Right renal cortex interstitium (tissue), 3 donors: ENCODE measurements around the gene CXCL1. TPM values are rescaled to one million over a fixed set of nuclear protein-coding genes. Genes with fewer than 3 reads are reported as not detected.
"Not testable (repeated sequence)": the region's sequence is repeated elsewhere in the genome, so short reads cannot be mapped to it uniquely, and the experiment has no call there.

ENCODE experiments used
- DNase-seq, 3 donors: peaks; one replicate each; pipeline ENCODE4 v3.0.0-alpha.2; 2013; ENCODE audit warnings: low read depth in 3 of 3, low spot score in 2 of 3
- polyA plus RNA-seq, 3 donors: library from polyadenylated mRNA; unstranded; fragments of 120-200 nt; gene quantifications; one replicate each; pipeline ENCODE4 v1.2.1, GENCODE V29; 2013; ENCODE audit not compliant: insufficient read length in 3 of 3

CXCL1 gene
- polyA plus RNA-seq, 3 donors = 0.50 to 0.71 (median 0.67) TPM

- DNase-seq = no peak
Measured at GRCh38 chr4:73872316-73873108, 3.3 kb downstream of the CXCL1 start.

GRCh38 chr4:73874386-73874785 lies 5.2 kb downstream of the CXCL1 start:
- DNase-seq = no peak

DNA sequence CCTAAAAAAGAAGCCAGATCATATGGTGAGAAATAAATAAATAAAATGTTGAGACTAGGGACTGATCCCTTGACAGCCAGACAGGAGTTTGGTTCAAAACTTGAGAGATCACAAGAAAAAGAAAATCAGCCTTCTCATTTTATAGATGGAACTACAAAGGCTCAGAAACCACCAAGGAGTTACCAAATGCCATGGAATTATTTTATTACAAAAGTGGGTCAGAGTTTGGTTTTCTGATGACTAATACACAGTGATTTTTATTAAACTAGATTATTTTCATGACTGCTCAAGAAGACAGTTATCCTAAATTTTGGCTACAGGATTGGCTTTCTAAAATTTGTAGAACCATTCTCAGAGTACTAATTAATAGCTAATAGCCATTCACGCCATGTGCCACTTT lies 6.2 kb downstream of the CXCL1 start:
- no peak for DNase-seq

DNA sequence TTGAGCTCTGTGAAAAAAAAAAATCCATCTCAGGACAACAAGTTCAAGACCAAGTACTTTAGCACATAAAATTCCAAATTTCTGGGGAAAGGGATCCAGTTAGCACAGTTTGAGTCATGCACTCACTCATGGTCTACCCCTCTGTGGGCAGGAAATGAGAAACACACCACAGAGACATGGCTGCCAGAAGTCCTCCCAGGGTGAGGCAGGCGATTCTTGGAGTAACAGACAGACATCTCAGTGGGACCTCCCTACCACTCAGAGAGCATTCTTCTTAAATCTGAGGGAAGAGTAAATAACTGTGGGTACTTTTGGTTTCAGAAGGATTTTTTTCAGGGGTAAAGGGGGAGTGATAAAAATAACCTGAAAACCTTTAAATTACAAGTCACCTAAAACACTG lies 14.1 kb downstream of the CXCL1 start:
- DNase-seq = no peak

DNA sequence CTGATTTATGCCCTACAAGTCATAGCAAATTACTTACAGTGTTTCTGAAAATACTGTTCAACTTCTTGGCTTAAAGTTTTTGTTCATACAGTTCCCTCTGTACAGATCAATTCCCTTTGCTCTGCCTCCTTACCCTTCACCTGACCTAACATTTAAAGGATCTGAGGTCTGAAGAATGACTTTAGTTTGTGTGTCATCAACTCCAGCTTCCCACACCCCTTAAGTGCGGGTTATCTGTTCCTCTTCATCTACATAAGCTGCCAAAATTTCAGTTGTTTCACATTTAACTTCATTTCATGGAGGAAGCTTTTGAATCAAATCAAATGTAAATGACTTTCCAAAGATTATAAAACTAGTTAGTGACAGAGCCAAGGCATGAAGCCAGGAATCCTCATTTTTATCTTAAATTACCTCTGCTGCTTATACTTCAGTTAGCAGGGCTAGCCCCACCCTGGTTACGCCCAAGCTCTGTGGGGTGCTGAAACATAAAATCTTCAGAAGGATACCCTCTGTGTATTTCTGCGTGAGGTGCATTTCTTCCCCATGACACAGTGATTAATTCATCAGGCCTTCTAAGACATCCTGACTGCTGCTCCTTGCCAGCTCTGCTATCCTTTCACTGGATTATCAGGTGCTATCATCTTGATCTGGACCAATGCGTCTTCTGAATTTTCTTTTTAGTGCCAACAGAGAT lies 16.5 kb downstream of the CXCL1 start:
- no peak for DNase-seq

GRCh38 chr4:73891326-73891725 lies 22.1 kb downstream of the CXCL1 start:
- no peak for DNase-seq

DNA sequence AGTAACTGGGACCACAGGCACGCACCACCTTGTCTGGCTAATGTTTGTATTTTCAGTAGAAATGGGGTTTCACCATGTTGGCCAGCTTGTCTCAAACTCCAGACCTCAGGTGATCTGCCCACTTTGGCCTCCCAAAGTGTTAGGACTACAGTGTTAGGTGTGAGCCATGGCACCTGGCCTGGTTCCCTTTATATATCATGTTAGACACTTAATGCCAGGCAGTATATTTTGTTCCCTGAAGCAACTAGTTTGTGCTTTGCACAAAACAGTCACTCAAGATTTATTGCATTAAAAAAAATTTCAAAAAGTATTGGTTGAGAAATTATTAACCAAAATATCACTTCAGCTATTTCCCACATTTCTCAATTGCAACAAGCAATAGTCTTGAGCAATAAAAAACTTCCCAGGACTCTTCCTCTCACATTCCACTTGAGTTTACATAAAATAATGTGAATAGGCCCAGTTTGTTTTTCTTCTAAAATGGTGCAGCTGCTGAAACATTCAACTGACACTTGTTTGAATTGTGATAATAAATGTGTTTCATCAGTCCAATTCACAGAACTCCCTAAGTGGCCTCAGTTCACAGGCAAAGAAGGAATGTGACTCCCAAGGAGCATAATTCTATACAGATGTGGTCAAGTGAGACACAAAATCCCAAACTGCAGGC lies 22.7 kb downstream of the CXCL1 start:
- no peak for DNase-seq

DNA sequence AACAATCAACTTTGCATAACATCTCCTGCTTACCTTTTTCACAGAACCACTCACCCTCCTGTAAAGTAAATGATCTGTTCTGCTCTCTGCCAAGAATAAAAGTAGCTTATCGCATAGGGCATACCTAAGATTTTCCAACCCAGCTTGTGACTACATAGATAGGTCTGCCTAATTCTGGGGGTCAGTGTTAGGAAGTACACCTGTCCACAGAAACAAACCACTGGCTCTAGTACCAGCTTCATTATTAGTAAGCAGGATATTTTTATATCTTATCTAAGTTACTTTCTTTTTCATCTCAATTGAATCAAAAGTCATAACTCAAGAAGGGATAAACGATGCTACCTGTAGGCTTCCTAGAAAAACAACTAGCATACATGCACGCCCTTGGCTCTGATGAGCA lies 23.8 kb downstream of the CXCL1 start:
- DNase-seq = no peak

DNA sequence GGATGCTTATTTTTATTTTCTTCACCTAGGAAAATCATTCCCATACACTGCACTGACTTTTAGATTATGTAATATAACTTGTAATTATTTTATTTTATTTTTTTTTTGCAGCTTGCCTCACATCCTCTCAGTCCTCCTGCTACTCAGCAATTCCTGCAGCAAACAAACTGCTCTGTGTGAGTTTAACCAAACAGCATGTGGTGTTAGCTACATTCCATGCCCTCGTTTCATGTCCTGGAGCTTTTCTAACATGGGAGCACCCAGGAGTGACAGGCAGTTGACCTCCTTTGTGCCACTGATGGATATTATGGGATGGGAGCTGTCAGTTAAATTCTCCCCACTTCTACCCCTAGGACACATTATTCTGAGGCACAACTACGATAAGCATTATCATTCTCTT lies 24.8 kb downstream of the CXCL1 start:
- DNase-seq = no peak

DNA sequence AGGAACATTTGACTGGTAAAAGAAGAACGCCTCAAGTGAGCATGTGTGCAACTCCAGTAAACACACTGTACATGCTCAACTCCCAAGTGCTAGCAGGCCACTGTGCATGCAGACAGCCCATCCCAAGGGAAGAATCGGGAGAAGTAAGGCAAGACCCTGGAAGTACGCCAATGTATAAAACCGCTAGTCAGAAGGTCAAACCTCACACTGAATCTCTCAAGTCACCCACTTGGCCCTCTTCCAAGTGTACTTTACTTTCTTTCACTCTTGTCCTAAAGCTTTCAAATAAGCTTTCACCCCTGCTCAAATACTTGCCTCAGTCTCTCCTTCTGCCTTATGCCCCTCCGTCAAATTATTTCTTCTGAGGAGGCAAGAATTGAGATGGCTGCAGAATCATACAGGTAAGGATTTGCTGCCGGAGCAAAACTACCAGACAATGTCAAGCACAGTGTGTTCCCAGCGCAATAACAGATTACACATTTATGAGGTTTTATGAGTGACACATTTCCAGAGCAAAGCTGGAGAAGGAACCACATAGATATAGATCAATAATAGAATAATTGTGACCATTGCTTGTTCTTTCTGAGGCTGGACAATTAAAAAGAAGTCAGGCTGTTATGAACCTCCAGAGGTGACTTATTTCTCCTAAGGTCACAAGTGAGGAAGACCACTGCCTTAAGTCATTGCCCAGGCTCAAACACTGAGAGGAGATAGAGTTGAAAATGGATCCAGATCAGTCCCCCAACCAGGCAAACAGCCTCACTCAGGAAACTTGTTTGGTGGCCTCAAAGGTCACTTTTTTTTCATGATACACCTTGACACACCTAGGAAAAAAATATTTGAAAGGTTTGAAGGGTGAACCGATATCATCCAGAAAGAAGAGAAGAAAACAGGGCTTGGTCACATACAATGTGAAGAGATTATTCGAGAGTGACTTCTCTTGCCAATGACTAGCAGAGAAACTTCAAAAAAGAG lies 26.3 kb downstream of the CXCL1 start:
- DNase-seq = no peak

DNA sequence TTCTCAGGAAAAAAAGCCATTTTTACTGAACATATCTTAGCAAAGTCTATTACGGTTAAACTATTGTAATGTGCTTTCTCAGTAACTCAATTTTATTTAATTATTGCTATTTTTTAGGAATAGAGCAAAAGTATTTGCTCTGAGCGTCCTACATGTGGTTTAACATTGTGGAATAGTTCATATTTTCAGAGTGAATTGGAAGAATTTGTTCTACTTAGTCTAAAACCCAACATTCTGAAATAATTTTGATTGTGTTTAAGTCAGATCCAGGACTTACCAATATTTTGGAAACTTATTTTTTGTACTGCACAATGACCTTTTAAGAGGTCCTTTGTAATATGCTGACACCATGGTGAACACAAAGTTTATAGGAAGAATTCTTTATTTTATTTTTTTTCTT lies 27.2 kb downstream of the CXCL1 start:
- no peak for DNase-seq

DNA sequence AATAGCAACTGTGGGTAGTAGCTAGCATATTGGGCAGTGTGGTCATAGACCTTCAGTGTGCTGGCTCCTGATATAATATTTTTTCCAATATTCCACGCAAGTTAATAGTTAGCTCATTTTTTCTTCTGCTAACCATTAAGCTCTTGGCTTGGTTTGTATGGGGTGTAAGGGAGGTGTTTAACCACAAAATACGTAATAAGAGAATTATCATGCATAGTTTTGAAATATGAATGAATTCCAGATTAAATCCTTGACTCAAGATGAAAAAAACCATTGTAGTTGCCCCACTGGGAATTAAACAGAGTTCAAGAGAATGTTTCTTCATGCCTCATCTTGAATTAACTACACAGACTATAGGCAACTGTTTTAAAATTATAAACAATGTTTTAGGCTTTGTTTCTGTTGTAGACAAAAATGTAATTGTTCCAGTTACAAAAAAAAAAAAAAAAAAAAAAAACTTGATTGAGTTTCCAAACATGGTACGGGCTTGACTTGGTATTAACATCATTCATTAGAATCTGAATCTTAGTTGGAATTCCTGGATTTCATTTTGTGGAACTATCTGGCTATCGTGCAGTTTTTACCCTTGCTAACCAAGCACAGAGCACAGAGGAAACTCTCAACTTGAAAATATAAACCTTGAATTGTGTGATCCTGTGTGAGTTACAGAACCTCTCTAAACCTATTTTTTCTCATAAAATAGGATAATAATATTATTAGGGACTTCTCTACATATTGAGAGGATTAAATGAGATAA lies 28.4 kb downstream of the CXCL1 start:
- DNase-seq = no peak

DNA sequence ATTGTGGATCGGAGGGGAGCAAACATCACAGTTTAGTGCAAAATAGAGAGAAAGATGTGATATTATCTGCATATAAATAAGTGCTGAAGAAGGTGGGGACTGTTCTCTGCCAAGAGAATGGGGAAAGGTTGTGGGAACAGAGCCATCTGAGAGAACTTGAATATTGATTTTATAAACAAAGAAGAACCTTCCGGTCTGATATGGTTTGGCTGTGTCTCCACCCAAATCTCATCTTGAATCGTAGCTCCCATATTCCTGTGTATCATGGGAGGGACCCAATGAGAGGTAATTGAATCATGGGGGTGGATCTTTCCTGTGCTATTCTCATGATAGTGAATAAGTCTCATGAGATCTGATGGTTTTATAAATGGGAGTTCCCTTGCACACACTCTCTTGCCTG lies 30.1 kb downstream of the CXCL1 start:
- DNase-seq = not testable (repeated sequence)

GRCh38 chr4:73901031-73901430 lies 31.8 kb downstream of the CXCL1 start:
- DNase-seq = no peak

DNA sequence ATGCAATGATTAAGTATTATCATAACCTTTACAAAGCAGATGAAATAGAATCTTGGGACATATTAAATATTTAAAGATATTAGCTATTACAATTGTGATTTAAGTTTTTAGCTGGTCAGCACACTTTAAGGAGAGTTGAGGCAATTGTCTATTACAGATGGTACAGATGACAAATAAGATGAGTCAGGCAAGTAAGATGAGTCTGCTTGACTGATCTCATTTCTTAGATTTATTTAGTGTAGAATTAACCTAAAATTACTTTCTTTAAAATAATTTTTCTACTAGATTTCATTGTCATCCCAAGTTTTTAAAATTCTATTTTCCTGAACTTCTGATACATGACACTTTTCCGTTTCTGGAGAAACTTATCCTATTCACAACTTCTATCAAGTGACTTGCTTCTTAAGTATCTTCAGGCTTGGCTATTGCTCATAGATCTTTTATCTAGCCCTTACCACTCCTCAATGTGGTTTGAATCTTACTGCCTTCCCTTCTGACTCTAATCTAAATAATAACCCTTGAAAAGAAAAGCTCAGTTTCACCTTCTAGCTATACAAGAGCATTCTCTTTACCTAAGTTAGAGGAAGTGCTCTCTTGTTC lies 32.9 kb downstream of the CXCL1 start:
- DNase-seq = no peak

DNA sequence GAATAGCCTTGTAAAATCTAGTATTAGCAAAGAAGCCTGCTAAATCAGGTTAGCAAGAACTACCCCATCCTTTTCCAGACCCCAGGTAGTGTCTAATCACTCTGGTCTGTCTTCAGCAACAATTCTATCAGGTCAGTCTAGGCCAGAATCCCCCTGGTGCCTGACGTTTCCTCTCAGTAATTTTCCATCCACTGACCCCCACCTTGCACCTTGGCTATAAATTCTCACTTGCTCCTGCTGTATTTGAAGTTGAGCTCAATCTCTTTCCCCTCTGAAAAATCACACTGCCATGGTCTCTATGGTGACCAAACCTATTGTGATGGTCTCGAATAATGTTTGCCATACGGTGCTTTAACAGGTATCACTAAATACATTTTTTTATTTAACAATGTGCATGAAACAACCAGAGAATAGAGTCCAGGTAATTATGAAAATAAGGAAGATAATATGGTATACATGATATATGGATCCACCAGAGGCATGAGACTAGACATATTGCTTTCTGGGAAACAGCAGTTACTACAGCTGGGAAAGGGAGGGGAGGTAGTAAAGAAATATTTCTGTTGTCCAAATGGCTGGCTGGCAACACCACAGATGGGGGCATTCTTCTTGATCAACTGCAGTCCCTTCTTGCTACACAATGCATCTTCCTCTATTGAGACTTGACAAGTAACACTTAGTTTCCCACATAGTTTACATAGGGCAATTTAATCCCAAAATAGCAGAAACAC lies 33.8 kb downstream of the CXCL1 start:
- DNase-seq = no peak

GRCh38 chr4:73904491-73904890 lies 35.3 kb downstream of the CXCL1 start:
- no peak for DNase-seq

DNA sequence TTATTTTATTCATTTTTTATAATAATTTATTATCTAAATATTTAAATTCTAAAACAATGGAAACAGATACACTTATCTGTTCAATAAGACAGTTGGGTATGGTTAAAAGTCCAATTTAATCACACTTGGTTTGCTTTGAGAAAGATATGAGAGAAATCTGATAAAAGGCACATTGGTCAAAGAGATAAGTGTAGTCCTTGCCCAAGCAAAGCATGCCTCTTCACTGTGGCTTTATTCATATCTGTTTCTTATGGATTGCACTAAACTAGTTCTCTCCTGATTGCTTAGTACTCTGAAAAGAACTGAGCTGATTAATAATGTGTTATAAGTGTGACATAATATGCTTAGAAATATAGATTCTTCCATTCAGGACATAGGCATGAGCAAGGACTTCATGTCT lies 39.8 kb downstream of the CXCL1 start:
- no peak for DNase-seq

DNA sequence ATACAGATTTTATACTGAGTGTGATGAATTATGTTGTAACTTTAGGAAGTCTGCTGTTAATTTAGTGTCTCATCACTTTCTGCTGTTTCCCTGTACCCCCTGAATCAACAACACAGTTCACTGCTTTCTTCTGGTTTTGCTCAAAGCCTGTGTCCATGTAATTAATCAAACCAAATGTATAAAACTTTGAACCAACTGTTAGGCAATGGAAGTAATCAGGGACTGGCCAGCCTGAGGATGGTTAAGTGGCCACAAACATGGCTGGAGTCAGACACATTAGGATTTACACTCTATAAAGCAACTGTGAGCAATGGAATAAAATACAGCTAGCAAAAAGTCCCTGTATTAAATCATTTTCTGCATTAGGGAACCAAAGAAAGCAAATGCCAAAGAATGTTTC lies 42.6 kb downstream of the CXCL1 start:
- no peak for DNase-seq
